AG04449 (cell line): ENCODE measurements around the gene RPGRIP1L.
"Not testable (repeated sequence)": the region's sequence is repeated elsewhere in the genome, so short reads cannot be mapped to it uniquely, and the experiment has no call there.

Experiments used
- CTCF ChIA-PET: fragments of 350-600 bp; formaldehyde crosslinking; extraction: SDS; loops from one replicate; lab custom pipeline; 2021; ENCODE audit warnings: antibody characterized with exemption; lab: Yijun Ruan, JAX
- POLR2A ChIA-PET: fragments of 400-600, 350-600 bp; formaldehyde crosslinking; extraction: SDS; loops from one replicate; lab custom pipeline; 2020; ENCODE audit warnings: antibody characterized with exemption, inconsistent platforms; lab: Yijun Ruan, JAX
- DNase-seq: peaks from one replicate; pipeline ENCODE4 v3.0.0-alpha.2; 2010; ENCODE audit warnings: low read depth, low spot score
- H3K4me3 ChIP-seq: 2 replicates; pipeline ENCODE4 v1.5.1; 2011; ENCODE audit warnings: low read depth, mild to moderate bottlenecking, control low read depth, low read length
- TF ChIP-seq, protein P1 (sequence below): IDR thresholded peaks from one replicate; pipeline ENCODE4 v1.5.1; 2011; ENCODE audit warnings: mild to moderate bottlenecking, moderate library complexity, low read length, control low read depth, inconsistent platforms; ENCODE audit not compliant: insufficient read depth; ENCODE audit errors: missing control alignments

Gene RPGRIP1L

DNA sequence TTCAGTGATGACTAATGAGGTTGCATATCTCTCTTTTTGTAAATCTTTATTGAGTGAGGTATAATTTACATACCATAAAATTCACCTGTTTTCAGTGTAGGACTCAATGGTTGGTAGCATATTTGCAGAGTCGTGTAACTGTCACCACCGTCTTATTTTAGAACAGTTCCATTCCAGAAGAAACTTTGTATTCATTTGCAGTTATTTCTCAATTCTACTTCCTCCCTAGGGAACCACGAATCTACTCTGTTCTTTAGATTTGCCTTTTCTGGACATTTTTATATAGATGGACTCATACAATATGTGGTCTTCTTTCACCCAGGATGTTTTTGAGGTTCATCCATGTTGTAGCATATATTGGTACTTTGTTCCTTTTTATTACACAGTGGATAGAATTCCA, 4.0 kb upstream of the RPGRIP1L start:
- POLR2A ChIA-PET = no interaction called here

DNA sequence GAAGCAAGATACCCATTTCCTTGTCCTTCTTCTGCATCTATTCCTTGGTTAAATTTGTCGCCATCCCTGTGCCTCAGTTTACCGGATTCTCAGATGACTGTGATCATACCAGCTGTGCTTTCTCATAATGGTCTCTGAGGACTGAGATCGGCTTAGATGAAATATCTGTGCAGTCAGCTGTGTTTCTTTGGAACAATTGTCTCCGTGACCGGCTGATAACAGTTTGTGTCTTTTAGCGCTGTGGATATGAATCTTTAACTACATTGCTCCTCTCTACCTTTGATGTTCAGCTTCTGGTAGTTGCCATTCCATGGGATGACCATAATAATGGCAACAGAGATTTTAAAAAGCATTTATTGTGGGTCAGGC, 770 bp upstream of the RPGRIP1L start:
- TF ChIP-seq, protein P1, sequence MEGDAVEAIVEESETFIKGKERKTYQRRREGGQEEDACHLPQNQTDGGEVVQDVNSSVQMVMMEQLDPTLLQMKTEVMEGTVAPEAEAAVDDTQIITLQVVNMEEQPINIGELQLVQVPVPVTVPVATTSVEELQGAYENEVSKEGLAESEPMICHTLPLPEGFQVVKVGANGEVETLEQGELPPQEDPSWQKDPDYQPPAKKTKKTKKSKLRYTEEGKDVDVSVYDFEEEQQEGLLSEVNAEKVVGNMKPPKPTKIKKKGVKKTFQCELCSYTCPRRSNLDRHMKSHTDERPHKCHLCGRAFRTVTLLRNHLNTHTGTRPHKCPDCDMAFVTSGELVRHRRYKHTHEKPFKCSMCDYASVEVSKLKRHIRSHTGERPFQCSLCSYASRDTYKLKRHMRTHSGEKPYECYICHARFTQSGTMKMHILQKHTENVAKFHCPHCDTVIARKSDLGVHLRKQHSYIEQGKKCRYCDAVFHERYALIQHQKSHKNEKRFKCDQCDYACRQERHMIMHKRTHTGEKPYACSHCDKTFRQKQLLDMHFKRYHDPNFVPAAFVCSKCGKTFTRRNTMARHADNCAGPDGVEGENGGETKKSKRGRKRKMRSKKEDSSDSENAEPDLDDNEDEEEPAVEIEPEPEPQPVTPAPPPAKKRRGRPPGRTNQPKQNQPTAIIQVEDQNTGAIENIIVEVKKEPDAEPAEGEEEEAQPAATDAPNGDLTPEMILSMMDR = no peak
- ChIA-PET POLR2A (interaction anchor here (1.2 to 1.4 kb wide), 2 partner anchors 10 to 40 kb away, joined by 3 to 4 read pairs; no protein-coding TSS in a partner anchor), CTCF (interaction anchor here (1.1 to 2.0 kb wide), 3 partner anchors 14 to 194 kb away, joined by 3 to 4 read pairs (median 3); no protein-coding TSS in a partner anchor)
- no peak for DNase-seq
- peak overlapping the region; percentile 84 for H3K4me3 ChIP-seq

More for the DNA sequence above, 4.0 kb upstream of the RPGRIP1L start:
- DNase-seq = no peak
- H3K4me3 ChIP-seq = no peak overlapping the region
- TF ChIP-seq, protein P1 = no peak
- CTCF ChIA-PET = no interaction called here

DNA sequence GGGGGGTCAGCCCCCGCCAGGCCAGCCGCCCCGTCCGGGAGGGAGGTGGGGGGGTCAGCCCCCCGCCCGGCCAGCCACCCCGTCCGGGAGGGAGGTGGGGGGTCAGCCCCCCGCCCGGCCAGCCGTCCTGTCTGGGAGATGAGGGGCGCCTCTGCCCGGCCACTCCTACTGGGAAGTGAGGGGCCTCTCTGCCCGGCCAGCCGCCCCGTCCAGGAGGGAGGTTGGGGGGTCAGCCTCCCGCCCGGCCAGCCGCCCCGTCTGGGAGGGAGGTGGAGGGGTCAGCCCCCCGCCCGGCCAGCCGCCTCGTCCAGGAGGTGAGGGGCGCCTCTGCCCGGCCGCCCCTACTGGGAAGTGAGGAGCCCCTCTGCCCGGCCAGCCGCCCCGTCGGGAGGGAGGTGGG, 5.4 kb downstream of the RPGRIP1L start:
- POLR2A ChIA-PET, DNase-seq, CTCF ChIA-PET, H3K4me3 ChIP-seq: not testable (repeated sequence)

- ChIA-PET POLR2A (interaction anchor here (1.0 kb wide), 1 partner anchor 30 kb away, joined by 5 read pairs; no protein-coding TSS in a partner anchor), CTCF (interaction anchor here (0.8 kb wide), 1 partner anchor 47 kb away, joined by 3 read pairs; no protein-coding TSS in a partner anchor)
- peak; percentile 72 for DNase-seq
- no peak overlapping the region for H3K4me3 ChIP-seq
- TF ChIP-seq, protein P1 = no peak
These were observed 8.6 kb downstream of the RPGRIP1L start for GRCh38 chr16:53695070-53695469.

DNA sequence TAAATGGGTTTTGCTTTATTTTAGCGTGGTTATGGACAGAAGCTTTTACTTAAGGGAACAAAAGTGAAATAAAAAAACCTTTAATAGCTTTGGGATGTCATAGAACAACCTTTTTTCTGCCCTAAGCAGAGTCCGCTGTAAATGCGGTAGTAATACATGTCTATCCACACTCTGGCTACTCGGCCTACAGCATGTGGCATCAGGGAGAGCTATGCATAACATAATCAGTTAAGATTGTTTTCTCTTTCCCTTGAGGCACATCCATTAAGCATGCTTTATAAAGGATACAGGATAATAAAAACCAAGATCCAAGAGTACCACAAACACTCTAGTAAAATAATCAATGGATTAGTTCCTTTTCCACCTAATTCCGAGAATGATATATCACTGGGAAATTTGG, 10.3 kb downstream of the RPGRIP1L start:
- CTCF ChIA-PET = interaction anchor here (1.0 kb wide), 1 partner anchor 17 kb away, joined by 3 read pairs; no protein-coding TSS in a partner anchor
- TF ChIP-seq, protein P1 = no peak
- POLR2A ChIA-PET = no interaction called here
- no peak overlapping the region for H3K4me3 ChIP-seq
- DNase-seq = no peak

DNA sequence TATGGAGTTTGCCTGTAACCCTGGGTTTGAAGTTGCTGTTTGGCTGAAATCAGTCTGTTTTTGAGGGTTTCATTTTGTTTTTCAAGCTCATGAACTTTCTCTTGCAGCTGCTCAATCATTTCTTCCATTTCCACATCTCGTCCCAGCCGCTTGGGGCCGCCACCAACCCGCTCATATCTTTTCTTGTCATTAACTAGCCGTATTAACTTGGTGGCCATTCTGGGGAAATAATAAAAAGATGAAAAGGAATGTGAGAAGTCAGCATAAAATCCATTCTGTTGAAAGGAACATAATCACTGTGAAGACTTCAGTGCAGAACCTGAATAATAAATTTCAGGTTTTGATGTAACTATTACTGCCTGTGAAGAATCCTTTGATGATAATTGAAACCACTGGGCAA, 11.5 kb downstream of the RPGRIP1L start:
- H3K4me3 ChIP-seq = no peak overlapping the region
- TF ChIP-seq, protein P1 = peak; percentile 21
- CTCF ChIA-PET = interaction anchor here (0.8 to 1.4 kb wide), 4 partner anchors 10 to 590 kb away, joined by 3 to 9 read pairs (median 4); no protein-coding TSS in a partner anchor
- POLR2A ChIA-PET = no interaction called here
- no peak for DNase-seq

DNA sequence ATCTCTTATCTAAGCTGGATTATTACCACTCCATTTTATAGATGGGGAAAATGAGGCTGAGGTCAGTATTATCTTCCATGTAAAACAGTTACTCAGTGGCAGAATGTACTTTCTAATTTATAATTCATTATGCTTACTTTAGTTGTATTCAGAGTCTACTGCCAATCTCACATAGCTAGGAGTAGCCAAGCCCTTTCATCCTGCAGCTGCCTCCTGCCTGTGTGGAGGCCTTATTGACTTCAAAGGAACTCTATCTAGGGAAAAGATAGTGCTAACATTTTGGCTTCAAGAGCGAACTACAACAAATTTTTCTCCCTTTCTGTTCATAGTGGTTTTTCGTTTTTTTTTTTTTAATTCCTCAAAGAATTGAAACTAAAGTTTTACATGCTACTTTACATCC, 12.9 kb downstream of the RPGRIP1L start:
- ChIA-PET CTCF (interaction anchor here (1.1 to 1.4 kb wide), 5 partner anchors 9 to 594 kb away, joined by 3 to 5 read pairs (median 4); partner anchors contain the start of genes FTO and RPGRIP1L), POLR2A (no interaction called here)

More for the DNA sequence above, 12.9 kb downstream of the RPGRIP1L start:
- TF ChIP-seq, protein P1 = no peak
- H3K4me3 ChIP-seq = no peak overlapping the region
- no peak for DNase-seq
